ENCODE measurements around the gene NPAS3.

DNA sequence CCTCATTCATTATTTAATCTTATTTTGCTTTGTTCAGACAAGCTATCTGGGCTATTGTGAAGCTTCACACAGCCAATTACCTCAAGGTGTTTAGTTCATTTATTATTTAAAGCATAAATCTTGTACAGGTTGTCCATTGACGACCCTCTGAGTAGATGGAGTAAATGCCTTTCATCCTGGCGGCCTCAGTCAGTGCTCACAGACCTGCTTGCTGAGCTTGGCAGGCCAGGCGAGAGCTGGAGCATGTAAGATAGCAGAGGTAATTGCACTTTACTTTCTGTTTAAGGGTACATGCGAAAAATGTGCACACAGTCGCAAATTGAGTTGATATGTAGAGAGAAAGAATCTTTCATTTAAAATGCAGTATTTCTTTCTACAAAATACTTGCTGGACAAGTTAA, 224.4 kb downstream of the NPAS3 start:
- TF ChIP-seq CEBPB (IDR thresholded peaks at IDR 0.05; ENCODE audit: low read depth) (no peak), EZH2 (IDR thresholded peaks at IDR 0.05) (no peak)
- TF ChIP-seq, protein P1, sequence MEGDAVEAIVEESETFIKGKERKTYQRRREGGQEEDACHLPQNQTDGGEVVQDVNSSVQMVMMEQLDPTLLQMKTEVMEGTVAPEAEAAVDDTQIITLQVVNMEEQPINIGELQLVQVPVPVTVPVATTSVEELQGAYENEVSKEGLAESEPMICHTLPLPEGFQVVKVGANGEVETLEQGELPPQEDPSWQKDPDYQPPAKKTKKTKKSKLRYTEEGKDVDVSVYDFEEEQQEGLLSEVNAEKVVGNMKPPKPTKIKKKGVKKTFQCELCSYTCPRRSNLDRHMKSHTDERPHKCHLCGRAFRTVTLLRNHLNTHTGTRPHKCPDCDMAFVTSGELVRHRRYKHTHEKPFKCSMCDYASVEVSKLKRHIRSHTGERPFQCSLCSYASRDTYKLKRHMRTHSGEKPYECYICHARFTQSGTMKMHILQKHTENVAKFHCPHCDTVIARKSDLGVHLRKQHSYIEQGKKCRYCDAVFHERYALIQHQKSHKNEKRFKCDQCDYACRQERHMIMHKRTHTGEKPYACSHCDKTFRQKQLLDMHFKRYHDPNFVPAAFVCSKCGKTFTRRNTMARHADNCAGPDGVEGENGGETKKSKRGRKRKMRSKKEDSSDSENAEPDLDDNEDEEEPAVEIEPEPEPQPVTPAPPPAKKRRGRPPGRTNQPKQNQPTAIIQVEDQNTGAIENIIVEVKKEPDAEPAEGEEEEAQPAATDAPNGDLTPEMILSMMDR (IDR thresholded peaks at IDR 0.05 in 2 of 3, conservative IDR thresholded peaks at IDR 0.05 in 1 of 3; ENCODE audit: borderline replicate concordance in 1 of 3, insufficient read depth in 1 of 3, low read depth in 2 of 3, low read length in 2 of 3) = no peak
